GM21367 (cell line): ENCODE results near the gene IL4.
"Not testable (repeated sequence)": the region's sequence is repeated elsewhere in the genome, so short reads cannot be mapped to it uniquely, and the experiment has no call there.

ENCODE experiments used
- ATAC-seq: cut with Tn5 transposase; IDR thresholded peaks from one replicate; pipeline ENCODE4 v1.9.1; 2021; ENCODE audit not compliant: unreplicated experiment

IL4 gene

GRCh38 chr5:132673939-132674630 is at the start of gene IL4:
TSS of gene IL4 (plus strand) at chr5:132673989. CDS start at chr5:132674051, 62 bp downstream.
- ATAC-seq, result no peak

DNA sequence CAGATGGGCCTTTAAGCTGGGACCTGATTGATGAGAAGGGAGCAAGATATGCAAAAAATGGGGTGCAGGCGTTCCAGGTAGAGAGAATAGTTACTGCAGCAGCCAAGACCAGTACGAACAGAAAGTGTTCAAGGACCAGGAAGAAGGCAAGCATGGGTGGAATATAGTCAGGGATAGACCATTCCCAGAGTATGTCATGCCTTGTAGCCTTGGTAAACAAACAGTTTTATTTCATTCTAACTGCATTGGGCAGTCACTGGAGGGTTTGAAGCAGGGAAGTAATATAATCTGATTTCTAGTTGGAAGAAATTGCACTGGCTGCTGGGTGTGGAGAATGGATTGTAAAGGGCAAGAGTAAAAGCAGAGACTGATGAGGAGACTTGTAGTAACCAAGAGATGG is 46.3 kb upstream of the IL4 start:
- no peak for ATAC-seq

- no peak for ATAC-seq
Measured at GRCh38 chr5:132628814-132629213, 45.0 kb upstream of the IL4 start.

DNA sequence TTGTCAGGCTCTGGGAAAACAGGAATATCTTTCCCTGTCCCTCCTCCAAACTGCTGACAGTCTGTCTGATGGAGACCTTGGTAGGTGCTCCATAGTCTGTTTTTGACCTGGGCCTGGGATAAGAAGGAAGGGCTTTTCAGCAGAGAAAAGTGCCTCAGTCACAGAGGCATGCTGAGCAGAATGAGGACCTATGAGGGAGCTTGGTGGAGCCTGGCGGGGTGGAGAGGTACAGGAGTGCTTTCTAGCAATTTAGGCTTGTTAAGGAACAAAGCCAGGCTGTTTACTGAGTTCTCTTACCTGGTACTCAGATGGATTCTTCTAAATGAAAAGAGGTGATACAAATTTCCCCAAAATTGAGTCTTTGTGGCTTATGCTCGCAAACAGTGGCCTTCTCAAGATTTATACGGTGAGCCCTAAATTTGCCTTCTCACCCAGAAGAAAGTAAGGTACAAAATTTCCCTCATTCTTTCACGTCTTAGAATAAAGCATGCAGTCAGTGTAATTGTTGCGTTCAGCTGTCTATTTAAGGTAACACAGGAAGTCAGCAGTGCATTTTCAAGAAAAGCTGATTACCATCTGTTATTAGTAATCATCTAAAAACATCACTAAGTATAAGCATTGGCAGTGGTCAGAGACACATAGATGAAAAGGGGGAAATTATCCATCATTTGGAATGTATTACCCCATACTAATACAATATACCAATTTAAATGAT is 44.4 kb upstream of the IL4 start:
- ATAC-seq, result no peak

GRCh38 chr5:132633587-132633986 is 40.2 kb upstream of the IL4 start:
- not testable (repeated sequence) for ATAC-seq

DNA sequence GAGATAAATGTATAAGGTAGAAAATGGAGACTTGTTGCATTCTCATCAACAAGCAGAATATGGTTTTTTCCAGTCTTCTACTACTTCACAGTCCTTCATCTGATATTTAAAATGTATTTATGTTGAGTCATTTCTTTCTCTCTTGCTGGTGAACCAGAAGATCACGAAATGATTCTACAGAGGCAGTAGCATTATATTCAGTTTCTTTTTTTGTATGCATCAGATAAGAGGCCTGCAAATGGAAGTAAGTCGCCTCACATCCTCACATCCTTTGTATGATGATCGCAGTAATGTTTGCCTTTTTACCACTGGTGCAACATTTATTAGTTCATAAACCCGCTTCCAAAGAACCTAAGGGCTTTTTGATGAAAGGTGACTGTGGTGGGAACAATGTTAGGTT is 37.9 kb upstream of the IL4 start:
- ATAC-seq, result no peak

GRCh38 chr5:132637241-132637640 is 36.5 kb upstream of the IL4 start:
- ATAC-seq, result no peak

- peak; percentile 48 for ATAC-seq
Measured at GRCh38 chr5:132639706-132640130, 34.1 kb upstream of the IL4 start.

GRCh38 chr5:132640613-132641012 is 33.2 kb upstream of the IL4 start:
- no peak for ATAC-seq

DNA sequence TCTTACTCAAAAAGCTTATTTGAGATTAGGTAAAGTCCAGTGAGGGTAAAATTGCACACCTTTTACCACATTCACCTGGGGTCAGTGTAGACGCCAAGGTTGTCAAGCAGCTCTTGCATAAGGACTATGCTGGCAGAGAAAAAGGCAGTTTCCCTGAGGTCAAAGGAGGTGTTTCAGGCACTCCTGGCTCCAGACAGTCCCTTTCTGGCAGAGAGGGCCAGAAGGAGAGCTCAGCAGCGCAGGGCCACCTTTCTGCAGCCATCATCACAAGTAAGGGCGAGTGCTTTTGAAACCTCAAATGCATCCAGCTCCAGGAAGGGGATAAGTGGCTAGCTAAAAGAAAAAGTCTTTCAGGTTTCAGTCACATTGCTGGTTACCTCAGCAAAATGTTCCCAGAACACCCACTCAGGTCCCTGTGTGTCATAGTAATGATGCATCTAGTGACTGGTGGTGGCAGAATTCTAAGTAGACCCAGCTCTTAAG is 32.5 kb upstream of the IL4 start:
- ATAC-seq, result no peak

GRCh38 chr5:132641841-132642240 is 31.9 kb upstream of the IL4 start:
- ATAC-seq, result no peak

DNA sequence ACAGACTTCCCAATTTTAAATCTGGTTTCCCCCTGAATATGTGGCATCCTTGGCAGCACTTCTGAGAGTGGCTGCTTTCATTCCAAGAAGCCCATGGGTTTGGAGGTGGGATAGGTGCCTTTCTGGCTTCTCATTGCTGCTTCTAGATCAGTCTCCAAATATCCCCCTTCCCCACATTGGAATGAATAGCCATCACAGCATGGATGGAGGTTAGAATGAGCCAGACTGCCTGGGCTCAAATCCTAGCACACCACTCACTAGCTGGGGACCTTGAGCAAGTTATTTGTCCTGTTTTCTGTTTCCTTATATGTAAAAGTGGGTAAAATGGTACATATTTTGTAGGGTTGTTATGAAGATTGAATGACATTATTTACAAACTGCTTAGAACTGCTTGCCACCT is 29.6 kb upstream of the IL4 start:
- no peak for ATAC-seq

DNA sequence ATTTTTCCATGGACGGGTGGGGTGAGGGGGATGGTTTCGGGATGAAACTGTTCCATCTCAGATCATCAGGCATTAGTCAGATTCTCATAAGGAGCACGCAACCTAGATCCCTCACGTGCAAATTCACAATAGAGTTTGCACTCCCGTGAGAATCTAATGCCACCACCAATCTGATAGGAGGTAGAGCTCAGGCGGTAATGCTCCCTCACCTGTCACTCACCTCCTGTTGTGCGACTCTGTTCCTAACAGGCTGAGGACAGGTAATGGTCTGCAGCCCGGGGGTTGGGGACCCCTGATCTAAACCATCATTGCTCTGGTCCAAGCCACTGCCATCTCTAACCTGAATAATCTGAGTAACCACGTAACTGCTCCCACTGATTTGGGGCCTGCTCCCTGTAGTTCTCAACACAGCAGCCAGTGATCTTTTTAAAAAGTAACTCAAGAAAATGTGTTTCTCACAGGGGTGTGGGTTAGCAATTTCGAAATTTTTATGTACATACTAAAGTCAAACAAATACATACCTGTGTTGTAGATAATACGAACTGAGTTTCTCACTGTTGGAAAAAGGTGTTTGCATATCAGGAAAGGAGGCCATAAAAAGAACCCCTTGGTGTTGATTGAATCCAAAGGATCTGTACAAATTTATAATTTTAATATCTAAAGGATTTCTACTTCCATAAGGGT is 27.1 kb upstream of the IL4 start:
- ATAC-seq, result no peak

GRCh38 chr5:132647473-132647872 is 26.3 kb upstream of the IL4 start:
- ATAC-seq, result no peak

DNA sequence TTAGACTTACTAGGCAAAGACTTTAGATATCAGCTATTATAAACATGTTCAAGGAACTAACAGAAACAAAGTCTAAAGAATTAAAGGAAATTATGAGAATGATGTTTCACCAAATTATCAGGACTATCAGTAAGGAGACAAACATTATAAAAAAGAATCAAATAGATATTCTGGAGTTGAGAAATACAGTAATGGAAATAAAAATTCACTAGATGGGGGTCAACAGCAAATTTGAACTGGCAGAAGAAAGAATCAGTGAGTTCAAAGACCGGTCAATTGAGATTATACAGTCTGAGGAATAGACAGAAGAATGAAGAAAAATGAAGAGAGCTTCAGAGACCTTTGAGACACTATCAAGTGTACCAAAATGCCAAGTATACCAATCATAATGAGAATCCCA is 25.4 kb upstream of the IL4 start:
- ATAC-seq, result no peak

- no peak for ATAC-seq
Measured at GRCh38 chr5:132651838-132652469, 21.8 kb upstream of the IL4 start.

DNA sequence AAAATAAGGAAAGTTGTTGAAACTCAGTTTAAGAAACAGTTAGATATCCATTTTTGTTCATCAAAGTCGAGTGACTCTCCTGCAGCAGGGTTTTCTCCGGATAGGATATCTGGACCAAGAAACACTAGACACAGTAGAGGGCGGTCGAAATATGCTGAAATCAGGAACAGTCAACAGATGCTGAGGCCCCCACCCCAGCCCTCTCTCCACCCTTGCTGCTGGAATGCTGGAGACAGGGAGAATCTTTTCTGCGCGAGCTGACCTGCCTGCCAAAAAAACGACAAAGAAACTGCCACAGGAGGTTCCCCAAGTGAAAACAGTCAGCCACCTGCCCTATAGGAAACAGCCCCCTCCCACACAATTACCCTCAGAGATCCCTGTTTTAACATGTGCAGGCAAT is 20.1 kb upstream of the IL4 start:
- ATAC-seq, result no peak

- ATAC-seq, result no peak
Measured at GRCh38 chr5:132655821-132656773, 17.7 kb upstream of the IL4 start.

DNA sequence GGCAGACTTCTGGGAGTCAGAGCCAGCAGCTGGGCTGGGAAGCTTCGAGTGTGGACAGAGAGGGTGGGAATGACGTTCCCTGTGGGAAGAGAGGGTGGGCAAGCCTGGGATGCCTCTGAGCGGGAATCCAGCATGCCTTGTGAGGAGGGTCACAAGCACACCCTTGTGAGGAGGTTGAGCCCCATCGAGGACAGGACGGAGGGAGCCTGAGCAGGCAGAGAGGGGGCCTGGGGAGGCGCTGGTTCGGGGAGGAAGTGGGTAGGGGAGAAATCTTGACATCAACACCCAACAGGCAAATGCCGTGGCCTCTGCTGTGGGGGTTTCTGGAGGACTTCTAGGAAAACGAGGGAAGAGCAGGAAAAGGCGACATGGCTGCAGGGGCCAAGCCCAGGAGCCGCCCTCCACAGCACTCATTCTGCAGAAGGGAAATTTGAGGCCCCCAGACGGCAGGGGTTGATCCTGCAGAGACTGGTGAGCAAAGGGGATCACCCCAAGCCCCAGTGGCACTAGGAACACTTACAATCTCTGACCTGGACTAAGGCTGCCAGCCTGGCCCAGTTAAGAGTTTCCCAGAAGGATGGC is 16.9 kb upstream of the IL4 start:
- no peak for ATAC-seq
